Testis (tissue), 3 donors: Measurements from ENCODE around the gene AUTS2. TPM values are rescaled to one million over a fixed set of nuclear protein-coding genes. Genes with fewer than 3 reads are reported as not detected.

Source experiments
- DNase-seq: peaks from one replicate; pipeline ENCODE4 v3.0.0-alpha.2; 2019
- H3K27ac ChIP-seq, 2 donors: fragments of 200-600 bp; sonication (generic); one replicate each; pipeline ENCODE4 v1.5.1; 2019
- H3K27me3 ChIP-seq: fragments of 200-600 bp; sonication (generic); one replicate; pipeline ENCODE4 v1.5.1; 2019
- H3K36me3 ChIP-seq: fragments of 200-600 bp; sonication (generic); one replicate; pipeline ENCODE4 v1.5.1; 2017; ENCODE audit warnings: low read depth; ENCODE audit errors: missing control alignments
- H3K4me1 ChIP-seq: fragments of 200-600 bp; sonication (generic); one replicate; pipeline ENCODE4 v1.5.1; 2019
- H3K4me3 ChIP-seq, 2 donors: fragments of 200-600 bp; sonication (generic); one replicate each; pipeline ENCODE4 v1.5.1; 2017 to 2019
- H3K9me3 ChIP-seq: fragments of 200-600 bp; sonication (generic); one replicate; pipeline ENCODE4 v1.5.1; 2017
- CTCF ChIP-seq, 3 experiments: fragments of 450-650 bp in 2 of 3; fragments of 200-600 bp in 1 of 3; sonication (generic) in 1 of 3; IDR thresholded peaks; one replicate each; pipeline ENCODE4 v1.5.1; 2016 to 2019; ENCODE audit warnings: antibody characterized with exemption in 3 of 3, mild to moderate bottlenecking in 2 of 3, moderate library complexity in 1 of 3
- POLR2A ChIP-seq: fragments of 450-650 bp; IDR thresholded peaks from one replicate; pipeline ENCODE4 v1.6.1; 2017; ENCODE audit warnings: antibody characterized with exemption, mild to moderate bottlenecking, moderate library complexity
- WGBS, 2 donors: methylation state at CpG; one replicate each; pipeline ENCODE4 v1.1.5; 2018; 5-methylcytosine and 5-hydroxymethylcytosine counted together
- intact Hi-C: fragments of 100-400 bp; cut with DNase I; formaldehyde crosslinking; loops from one replicate; pipeline ENCODE4 v1.15.1; 2023; ENCODE audit warnings: low total_unique reads
- polyA plus RNA-seq: library from polyadenylated mRNA; stranded (reverse); fragments of 350-450 nt; fragmentation: Illumina TruSeq; extraction: RNeasy Lipid Tissue Mini Kit (QIAGEN cat#74804); gene quantifications from one replicate; pipeline ENCODE4 v1.2.3, GENCODE V29; 2014; ENCODE audit warnings: low read depth, low replicate concordance; ENCODE audit not compliant: insufficient read depth
- total RNA-seq, 2 donors: library from RNA; depleted of rRNA; stranded (reverse); fragments of >200 nt; gene quantifications; one replicate each; pipeline ENCODE4 v1.2.3, GENCODE V29; 2016

AUTS2 gene
- total and polyA plus RNA-seq, 3 donors from 2014 or later = 21.3 to 75.5 (median 56.1) TPM

GRCh38 chr7:70029993-70030392, 431.7 kb downstream of the AUTS2 start:
- DNase-seq = no peak
- no peaks in the 10 kb centered on the region for H3K9me3 ChIP-seq
- intact Hi-C loops = no loop called here
- TF ChIP-seq CTCF (IDR thresholded peaks at IDR 0.05) (no peak), POLR2A (no peak)
- no peaks in the 10 kb centered on the region for H3K4me1 ChIP-seq
- H3K4me3 ChIP-seq = no peak overlapping the region
- H3K27me3 ChIP-seq = no peaks in the 10 kb centered on the region
- 95% methylated on average over 1 of the region's 1 CpG for WGBS, 2 donors
- H3K27ac ChIP-seq = no peak overlapping the region
- no peaks in the 10 kb centered on the region for H3K36me3 ChIP-seq

- TF ChIP-seq CTCF (IDR thresholded peaks at IDR 0.05) = no peak
- no peak for TF ChIP-seq POLR2A
- Histone ChIP-seq H3K36me3 (no peaks in the 10 kb centered on the region), H3K4me1 (no peaks in the 10 kb centered on the region), H3K4me3 (no peak overlapping the region), H3K9me3 (no peaks in the 10 kb centered on the region), H3K27ac (no peak overlapping the region), H3K27me3 (no peaks in the 10 kb centered on the region)
- 85 to 95% methylated on average over 3 of the region's 3 CpGs for WGBS, 2 donors
- no peak for DNase-seq
- intact Hi-C loops = no loop called here
Observed at GRCh38 chr7:70030745-70031144, 432.5 kb downstream of the AUTS2 start.

GRCh38 chr7:70031245-70031644, 433.0 kb downstream of the AUTS2 start:
- 69 to 77% methylated on average over 4 of the region's 4 CpGs for WGBS, 2 donors

GRCh38 chr7:70032649-70033048, 434.4 kb downstream of the AUTS2 start:
- H3K36me3 ChIP-seq = no peaks in the 10 kb centered on the region
- H3K9me3 ChIP-seq = no peaks in the 10 kb centered on the region
- intact Hi-C loops = no loop called here
- H3K27ac ChIP-seq = no peak overlapping the region
- H3K4me3 ChIP-seq = no peak overlapping the region
- DNase-seq = no peak
- no peaks in the 10 kb centered on the region for H3K4me1 ChIP-seq
- TF ChIP-seq POLR2A (no peak), CTCF (IDR thresholded peaks at IDR 0.05) (no peak)
- no peaks in the 10 kb centered on the region for H3K27me3 ChIP-seq

More at GRCh38 chr7:70031245-70031644, 433.0 kb downstream of the AUTS2 start:
- Histone ChIP-seq H3K27me3 (no peaks in the 10 kb centered on the region), H3K27ac (no peak overlapping the region), H3K4me3 (no peak overlapping the region), H3K4me1 (no peaks in the 10 kb centered on the region), H3K9me3 (no peaks in the 10 kb centered on the region), H3K36me3 (no peaks in the 10 kb centered on the region)
- TF ChIP-seq CTCF (IDR thresholded peaks at IDR 0.05) (no peak), POLR2A (no peak)
- intact Hi-C loops = no loop called here
- DNase-seq = no peak

- Histone ChIP-seq H3K4me1 (no peaks in the 10 kb centered on the region), H3K4me3 (no peak overlapping the region), H3K27me3 (no peaks in the 10 kb centered on the region), H3K36me3 (no peaks in the 10 kb centered on the region), H3K27ac (no peak overlapping the region), H3K9me3 (no peaks in the 10 kb centered on the region)
- TF ChIP-seq POLR2A (no peak), CTCF (IDR thresholded peaks at IDR 0.05) (no peak)
- intact Hi-C loops = no loop called here
- no peak for DNase-seq
Observed at GRCh38 chr7:70033226-70033625, 435.0 kb downstream of the AUTS2 start.
